Hepatocyte (in vitro differentiated cells): ENCODE measurements around the gene TESK1.

ENCODE experiments used
- EZH2phosphoT487 ChIP-seq: fragments of 200-600 bp; sonication (generic); IDR thresholded peaks from one replicate; pipeline ENCODE4 v1.6.1; 2018; ENCODE audit warnings: antibody characterized with exemption, mild to moderate bottlenecking, low read depth, moderate library complexity; ENCODE audit not compliant: unreplicated experiment, severe bottlenecking
- TF ChIP-seq, protein P1 (sequence below): fragments of 200-600 bp; sonication (generic); IDR thresholded peaks from 2 replicates; pipeline ENCODE4 v1.5.1; 2016; ENCODE audit warnings: antibody characterized with exemption, mild to moderate bottlenecking; ENCODE audit not compliant: poor library complexity

DNA sequence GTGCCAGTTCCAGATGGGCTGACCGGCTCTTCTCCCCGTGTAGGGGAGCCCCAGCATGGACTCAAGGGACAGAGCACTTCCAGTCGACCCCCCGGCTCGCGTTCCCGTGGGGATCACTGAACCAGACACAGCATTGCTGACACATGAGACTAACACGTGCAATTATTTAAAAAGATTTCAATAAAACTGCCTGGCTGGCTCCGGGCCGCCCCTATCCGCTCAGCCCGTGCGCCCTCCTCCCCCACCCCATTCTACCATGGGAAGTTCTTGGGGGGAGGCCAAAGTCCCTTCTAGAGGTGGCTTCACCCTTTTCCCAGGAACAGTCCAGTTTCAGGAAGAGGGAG, 4.7 kb downstream of the TESK1 start:
- TF ChIP-seq EZH2phosphoT487: no peak
- TF ChIP-seq, protein P1, sequence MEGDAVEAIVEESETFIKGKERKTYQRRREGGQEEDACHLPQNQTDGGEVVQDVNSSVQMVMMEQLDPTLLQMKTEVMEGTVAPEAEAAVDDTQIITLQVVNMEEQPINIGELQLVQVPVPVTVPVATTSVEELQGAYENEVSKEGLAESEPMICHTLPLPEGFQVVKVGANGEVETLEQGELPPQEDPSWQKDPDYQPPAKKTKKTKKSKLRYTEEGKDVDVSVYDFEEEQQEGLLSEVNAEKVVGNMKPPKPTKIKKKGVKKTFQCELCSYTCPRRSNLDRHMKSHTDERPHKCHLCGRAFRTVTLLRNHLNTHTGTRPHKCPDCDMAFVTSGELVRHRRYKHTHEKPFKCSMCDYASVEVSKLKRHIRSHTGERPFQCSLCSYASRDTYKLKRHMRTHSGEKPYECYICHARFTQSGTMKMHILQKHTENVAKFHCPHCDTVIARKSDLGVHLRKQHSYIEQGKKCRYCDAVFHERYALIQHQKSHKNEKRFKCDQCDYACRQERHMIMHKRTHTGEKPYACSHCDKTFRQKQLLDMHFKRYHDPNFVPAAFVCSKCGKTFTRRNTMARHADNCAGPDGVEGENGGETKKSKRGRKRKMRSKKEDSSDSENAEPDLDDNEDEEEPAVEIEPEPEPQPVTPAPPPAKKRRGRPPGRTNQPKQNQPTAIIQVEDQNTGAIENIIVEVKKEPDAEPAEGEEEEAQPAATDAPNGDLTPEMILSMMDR: no peak
